NCI-H2227 treated with DMSO at 0.1 percent for 48 hours (cell line): Measurements from ENCODE around the gene PDIK1L.

ENCODE experiments used
- DNase-seq: peaks from one replicate; lab custom pipeline; 2025; lab: John Stamatoyannopoulos, UW

PDIK1L gene

GRCh38 chr1:26171084-26172072 is 59.8 kb downstream of the PDIK1L start, which contains the start of gene ZNF593OS:
ZNF593OS (minus strand) TSS chr1:26171832; CDS start chr1:26171661, 171 bp downstream.
- no peak for DNase-seq
